GM12865 (cell line): ENCODE data around the gene ANKRD13D.

Experiments used
- DNase-seq: peaks from one replicate; pipeline ENCODE4 v3.0.0; 2010; ENCODE audit warnings: low read depth
- H3K4me3 ChIP-seq: 2 replicates; pipeline ENCODE4 v1.5.1; 2011; ENCODE audit warnings: mild to moderate bottlenecking, low read depth, low read length, control low read depth
- CTCF ChIP-seq: IDR thresholded peaks from 2 replicates; pipeline ENCODE4 v1.5.1; 2011; ENCODE audit warnings: low read length, control low read depth, low read depth, inconsistent platforms; ENCODE audit not compliant: insufficient read depth; ENCODE audit errors: missing control alignments

Gene ANKRD13D

GRCh38 chr11:67300756-67301312 lies 11.7 kb downstream of the ANKRD13D start:
- TF ChIP-seq CTCF, result no peak
- H3K4me3 ChIP-seq, result no peak overlapping the region
- DNase-seq, result no peak

GRCh38 chr11:67301313-67301921 lies 12.3 kb downstream of the ANKRD13D start:
- no peak for DNase-seq
- H3K4me3 ChIP-seq, result no peak overlapping the region
- no peak for TF ChIP-seq CTCF

- no peak for DNase-seq
- no peak overlapping the region for H3K4me3 ChIP-seq
- TF ChIP-seq CTCF, result no peak
Measured at GRCh38 chr11:67301951-67302516, 12.9 kb downstream of the ANKRD13D start.

GRCh38 chr11:67302571-67303131 lies 13.5 kb downstream of the ANKRD13D start:
- no peak for DNase-seq
- no peak overlapping the region for H3K4me3 ChIP-seq
- TF ChIP-seq CTCF, result no peak

- DNase-seq, result no peak
- TF ChIP-seq CTCF, result no peak
- no peak within 1 kb of the TSS for H3K4me3 ChIP-seq
Measured at GRCh38 chr11:67303132-67303834, 14.2 kb downstream of the ANKRD13D start, which contains the start of gene SSH3. Gene SSH3 (plus strand): TSS chr11:67303530. CDS start chr11:67303626, 96 bp downstream.

- no peak for DNase-seq
- TF ChIP-seq CTCF, result no peak
- no peak overlapping the region for H3K4me3 ChIP-seq
Measured at GRCh38 chr11:67303835-67304411, 14.8 kb downstream of the ANKRD13D start.
